ENCODE data around the gene MAG.
"Not testable (repeated sequence)": the region's sequence is repeated elsewhere in the genome, so short reads cannot be mapped to it uniquely, and the experiment has no call there.

The MAG gene

DNA sequence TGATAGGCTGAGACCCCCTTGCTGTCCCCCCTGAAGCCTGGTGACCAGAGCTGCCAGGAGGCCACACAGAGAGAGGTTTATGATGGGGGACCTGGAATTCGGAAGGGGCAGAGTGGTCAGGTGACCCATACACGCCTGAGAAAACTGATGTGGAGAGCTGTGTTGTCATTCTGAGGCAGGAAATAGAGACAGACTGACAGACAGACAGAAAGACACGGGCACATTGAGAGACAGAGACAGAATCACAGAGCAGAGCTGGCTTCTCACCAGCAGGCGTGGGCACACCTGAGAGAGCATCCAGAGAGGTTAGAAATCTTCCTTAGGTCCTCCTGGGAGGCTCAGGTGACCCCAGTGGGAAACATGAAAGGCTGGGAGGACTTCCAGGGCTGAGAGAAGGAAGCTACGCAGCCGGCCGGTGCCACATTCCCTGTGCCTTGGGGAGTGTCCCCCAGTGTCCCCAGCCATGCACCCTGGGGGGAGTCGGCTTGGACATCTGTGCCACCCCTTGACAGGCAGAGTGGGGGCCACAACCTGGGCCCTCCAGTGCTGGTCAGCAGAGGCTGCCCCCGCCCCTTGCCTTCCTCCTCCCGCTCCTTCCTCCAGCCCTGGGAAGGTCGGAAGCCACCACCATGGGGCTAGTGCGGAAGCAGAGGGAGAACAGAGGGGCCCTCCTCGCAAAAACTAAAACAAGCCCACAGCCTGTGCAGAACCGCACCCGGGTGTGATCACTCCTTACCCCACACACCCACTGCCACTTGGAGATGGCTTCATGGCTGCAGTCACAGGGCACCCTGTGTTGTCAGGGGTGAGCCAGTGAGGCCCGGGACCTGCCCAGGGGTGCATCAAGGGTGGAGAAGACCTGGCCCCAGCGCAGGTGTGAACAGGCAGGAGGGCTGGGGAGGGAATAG is 57.9 kb downstream of the MAG start:
- DNase-seq (ENCODE audit: insufficient read length, low spot score) (no peak), FAIRE-seq (no peak)
- no peak for TF ChIP-seq POLR2A (IDR thresholded peaks at IDR 0.05; ENCODE audit: low read depth, low read length)

DNA sequence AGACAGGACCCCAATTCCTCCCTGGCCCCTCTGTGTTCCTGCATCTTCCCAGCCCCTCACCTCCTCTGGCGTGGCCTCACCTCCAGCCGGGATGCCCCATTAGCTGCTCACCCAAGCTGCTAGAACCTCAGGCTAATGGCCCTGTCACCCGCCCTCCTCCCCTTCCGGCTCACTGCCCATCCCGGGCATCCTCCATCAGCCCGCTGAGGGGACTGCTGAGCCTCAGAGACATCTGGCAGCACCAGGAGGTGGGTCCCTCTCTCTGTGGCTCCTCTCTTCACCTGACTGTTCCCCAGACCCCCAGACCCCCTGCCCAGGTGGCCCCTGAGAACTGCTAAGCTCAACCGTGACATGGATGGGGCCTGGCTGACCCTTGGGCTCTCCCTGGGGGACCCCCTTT is 58.6 kb downstream of the MAG start:
- FAIRE-seq (no peak), DNase-seq (ENCODE audit: insufficient read length, low spot score) (no peak)
- TF ChIP-seq POLR2A (IDR thresholded peaks at IDR 0.05; ENCODE audit: low read depth, low read length), result no peak

DNA sequence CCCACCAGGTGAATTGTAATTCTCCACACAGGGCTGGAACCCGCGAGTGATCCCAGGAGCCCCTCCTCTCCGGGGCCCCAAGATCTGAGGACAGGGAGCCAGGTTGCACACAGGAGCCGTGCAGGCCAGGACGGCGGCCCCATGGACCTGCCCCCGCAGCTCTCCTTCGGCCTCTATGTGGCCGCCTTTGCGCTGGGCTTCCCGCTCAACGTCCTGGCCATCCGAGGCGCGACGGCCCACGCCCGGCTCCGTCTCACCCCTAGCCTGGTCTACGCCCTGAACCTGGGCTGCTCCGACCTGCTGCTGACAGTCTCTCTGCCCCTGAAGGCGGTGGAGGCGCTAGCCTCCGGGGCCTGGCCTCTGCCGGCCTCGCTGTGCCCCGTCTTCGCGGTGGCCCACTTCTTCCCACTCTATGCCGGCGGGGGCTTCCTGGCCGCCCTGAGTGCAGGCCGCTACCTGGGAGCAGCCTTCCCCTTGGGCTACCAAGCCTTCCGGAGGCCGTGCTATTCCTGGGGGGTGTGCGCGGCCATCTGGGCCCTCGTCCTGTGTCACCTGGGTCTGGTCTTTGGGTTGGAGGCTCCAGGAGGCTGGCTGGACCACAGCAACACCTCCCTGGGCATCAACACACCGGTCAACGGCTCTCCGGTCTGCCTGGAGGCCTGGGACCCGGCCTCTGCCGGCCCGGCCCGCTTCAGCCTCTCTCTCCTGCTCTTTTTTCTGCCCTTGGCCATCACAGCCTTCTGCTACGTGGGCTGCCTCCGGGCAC is 59.6 kb downstream of the MAG start:
- no peak for FAIRE-seq
- TF ChIP-seq POLR2A (IDR thresholded peaks at IDR 0.05; ENCODE audit: low read depth, low read length), result no peak
- DNase-seq (ENCODE audit: insufficient read length, low spot score), result no peak

DNA sequence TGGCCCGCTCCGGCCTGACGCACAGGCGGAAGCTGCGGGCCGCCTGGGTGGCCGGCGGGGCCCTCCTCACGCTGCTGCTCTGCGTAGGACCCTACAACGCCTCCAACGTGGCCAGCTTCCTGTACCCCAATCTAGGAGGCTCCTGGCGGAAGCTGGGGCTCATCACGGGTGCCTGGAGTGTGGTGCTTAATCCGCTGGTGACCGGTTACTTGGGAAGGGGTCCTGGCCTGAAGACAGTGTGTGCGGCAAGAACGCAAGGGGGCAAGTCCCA is 60.2 kb downstream of the MAG start:
- FAIRE-seq (no peak), DNase-seq (ENCODE audit: insufficient read length, low spot score) (no peak)
- no peak for TF ChIP-seq POLR2A (IDR thresholded peaks at IDR 0.05; ENCODE audit: low read depth, low read length)

DNA sequence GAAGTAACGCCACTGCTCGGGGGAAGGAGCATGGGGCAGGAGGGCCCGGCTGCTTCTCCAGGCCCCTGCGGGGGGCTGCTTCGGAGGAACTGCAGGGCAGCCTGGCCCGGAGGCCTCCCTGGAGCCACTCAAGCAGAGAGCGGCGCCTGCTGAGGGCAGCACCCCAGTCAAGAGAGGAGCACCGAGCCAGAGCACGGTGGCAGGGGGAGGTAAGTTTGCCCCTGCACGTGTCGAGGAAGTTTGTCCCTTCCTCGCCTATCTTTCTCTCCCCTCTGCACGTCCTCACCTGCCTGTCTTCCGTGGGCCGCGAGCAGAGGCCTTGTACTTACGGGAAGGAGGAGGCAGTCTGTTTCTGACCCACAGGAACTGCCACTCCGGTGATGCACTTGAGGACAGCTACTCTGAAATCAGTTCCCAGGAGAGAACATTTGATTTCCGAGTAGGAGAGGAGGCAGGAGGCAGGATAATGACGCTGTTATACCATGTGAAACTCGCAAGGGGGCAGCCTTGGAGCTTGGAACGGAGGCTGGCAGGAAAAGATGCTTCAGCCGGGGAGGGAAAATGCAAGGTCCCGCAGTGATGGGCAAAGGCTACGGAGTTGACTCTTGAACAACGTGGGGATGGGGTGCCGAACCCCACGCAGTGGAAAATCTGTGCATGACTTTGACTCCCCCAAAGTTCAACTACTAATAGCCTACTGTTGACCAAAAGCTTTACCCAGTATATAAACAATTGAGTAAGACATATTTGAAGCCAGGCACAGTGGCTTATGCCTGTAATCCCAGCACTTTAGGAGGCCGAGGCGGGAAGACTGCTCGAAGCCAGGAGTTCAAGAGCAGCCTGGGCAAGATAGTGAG is 60.7 kb downstream of the MAG start:
- FAIRE-seq (peak; percentile 86), DNase-seq (ENCODE audit: insufficient read length, low spot score) (peak; percentile 94)
- no peak for TF ChIP-seq POLR2A (IDR thresholded peaks at IDR 0.05; ENCODE audit: low read depth, low read length)

DNA sequence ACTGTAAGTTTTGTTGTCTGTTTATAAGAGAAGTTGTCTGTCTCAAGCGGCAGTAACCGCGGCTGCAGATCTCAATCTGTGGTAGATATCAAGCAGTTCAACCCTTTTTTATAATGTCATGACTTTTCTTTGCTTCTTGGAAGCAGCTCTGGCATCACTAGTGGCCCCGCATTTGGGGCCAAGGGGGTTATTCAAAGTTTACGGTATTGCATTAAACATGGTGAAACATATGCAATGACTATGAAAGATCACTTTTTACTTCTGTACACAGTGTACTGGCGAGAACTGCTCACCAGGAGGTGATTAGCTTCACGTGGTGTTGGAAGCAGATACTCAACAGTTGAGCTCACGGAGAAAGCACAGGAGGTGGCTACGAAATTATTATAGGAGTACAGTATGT is 61.7 kb downstream of the MAG start:
- FAIRE-seq, result no peak
- DNase-seq (ENCODE audit: insufficient read length, low spot score), result no peak
- TF ChIP-seq POLR2A (IDR thresholded peaks at IDR 0.05; ENCODE audit: low read depth, low read length), result no peak

DNA sequence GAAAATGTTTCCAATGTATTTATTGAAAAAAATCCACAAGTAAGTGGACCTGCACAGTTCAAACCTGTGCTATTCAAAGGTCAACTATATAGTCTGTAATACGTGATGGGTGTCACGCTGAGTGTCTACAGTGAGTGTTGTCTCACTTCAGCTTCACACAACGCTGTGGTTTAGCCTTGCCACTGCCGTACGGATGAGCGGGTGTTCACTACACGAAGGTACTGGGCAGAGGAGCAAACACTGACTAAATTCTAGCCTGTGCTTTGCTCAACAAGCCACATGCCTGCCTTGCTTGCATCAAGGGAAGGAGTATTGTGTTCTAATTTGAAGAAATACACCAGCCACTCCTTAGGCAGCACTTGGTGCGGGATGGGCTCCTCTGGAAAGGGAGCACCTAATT is 62.9 kb downstream of the MAG start:
- DNase-seq (ENCODE audit: insufficient read length, low spot score), result no peak
- no peak for TF ChIP-seq POLR2A (IDR thresholded peaks at IDR 0.05; ENCODE audit: low read depth, low read length)
- FAIRE-seq, result no peak

DNA sequence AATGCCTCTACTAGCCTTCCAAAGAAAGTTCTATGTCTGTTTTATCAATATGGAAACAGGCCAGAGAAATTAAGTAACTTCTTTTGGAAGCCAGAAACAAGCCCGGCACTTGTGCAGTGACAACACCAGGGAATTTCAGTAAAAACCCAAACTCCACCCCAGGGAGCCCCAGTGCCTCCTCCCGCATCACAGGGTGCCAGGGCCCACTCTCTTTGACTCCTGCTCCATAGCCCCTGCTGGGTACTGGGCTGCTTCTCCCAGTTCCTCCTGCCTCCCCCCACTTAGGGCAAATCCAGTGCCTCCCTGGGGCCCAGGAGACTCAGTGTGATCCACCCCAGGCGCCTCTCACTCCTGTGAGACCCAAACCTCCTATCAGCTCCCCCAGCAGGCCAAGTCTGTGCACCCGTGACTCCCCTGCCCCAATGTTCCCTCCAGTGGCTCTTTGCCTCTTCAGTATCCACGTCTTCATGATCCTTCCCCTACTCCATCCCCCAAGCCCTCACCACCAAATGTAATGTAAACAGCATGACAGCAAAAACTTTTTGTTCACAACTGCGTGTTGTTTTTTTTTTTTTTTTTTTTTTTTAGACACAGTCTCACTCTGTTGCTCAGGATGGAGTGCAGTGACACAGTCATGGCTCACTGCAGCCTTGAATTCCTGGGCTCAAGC is 64.0 kb downstream of the MAG start:
- no peak for TF ChIP-seq POLR2A (IDR thresholded peaks at IDR 0.05; ENCODE audit: low read depth, low read length)
- DNase-seq (ENCODE audit: insufficient read length, low spot score), result no peak
- no peak for FAIRE-seq

DNA sequence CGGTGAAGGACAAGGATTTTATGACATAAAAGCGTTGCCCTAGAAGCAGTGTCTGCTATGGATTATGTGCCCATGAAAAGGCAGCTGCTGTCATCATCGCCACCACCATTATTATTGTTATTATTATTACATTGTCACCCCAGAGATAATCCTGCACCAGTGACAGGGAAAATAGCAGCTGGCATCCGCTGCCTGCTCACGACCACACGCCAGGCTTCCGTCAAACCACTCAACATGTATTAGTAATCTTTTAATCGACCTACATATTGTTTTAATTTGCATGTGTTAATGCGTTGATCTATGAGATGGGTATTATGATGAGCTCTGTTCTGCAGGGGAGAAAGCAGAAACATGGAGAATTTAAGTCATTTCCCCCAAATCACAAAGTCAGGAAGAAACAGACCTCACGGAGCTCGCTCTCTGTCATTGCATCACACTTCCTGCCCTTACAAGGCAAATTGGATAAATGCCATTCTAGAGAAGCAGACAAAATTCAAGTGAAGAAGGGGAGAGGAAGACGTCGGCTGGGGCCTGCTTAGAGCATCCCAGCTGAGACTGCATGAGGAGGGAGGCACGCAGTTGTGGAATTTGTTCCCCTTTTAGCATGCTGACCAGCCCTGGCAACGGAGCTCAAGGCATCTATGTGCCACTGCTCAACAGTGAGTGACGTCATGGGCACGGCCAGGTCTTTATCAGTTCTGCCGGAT is 66.1 kb downstream of the MAG start, which contains the start of gene FFAR3:
TSS of gene FFAR3 (plus strand) at position 594 of the 707 bp plus-strand sequence. CDS start 431 bp downstream, outside the sequence.
- DNase-seq (ENCODE audit: insufficient read length, low spot score) (no peak), FAIRE-seq (no peak)
- TF ChIP-seq POLR2A (IDR thresholded peaks at IDR 0.05; ENCODE audit: low read depth, low read length), result no peak

DNA sequence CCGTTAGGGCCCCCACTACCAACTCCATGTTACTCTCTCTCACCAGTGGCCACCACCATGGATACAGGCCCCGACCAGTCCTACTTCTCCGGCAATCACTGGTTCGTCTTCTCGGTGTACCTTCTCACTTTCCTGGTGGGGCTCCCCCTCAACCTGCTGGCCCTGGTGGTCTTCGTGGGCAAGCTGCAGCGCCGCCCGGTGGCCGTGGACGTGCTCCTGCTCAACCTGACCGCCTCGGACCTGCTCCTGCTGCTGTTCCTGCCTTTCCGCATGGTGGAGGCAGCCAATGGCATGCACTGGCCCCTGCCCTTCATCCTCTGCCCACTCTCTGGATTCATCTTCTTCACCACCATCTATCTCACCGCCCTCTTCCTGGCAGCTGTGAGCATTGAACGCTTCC is 66.9 kb downstream of the MAG start:
- FAIRE-seq; DNase-seq (ENCODE audit: insufficient read length, low spot score): not testable (repeated sequence)

DNA sequence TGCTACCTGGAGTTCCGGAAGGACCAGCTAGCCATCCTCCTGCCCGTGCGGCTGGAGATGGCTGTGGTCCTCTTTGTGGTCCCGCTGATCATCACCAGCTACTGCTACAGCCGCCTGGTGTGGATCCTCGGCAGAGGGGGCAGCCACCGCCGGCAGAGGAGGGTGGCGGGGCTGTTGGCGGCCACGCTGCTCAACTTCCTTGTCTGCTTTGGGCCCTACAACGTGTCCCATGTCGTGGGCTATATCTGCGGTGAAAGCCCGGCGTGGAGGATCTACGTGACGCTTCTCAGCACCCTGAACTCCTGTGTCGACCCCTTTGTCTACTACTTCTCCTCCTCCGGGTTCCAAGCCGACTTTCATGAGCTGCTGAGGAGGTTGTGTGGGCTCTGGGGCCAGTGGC is 67.4 kb downstream of the MAG start:
- not testable (repeated sequence) for FAIRE-seq; DNase-seq (ENCODE audit: insufficient read length, low spot score)

DNA sequence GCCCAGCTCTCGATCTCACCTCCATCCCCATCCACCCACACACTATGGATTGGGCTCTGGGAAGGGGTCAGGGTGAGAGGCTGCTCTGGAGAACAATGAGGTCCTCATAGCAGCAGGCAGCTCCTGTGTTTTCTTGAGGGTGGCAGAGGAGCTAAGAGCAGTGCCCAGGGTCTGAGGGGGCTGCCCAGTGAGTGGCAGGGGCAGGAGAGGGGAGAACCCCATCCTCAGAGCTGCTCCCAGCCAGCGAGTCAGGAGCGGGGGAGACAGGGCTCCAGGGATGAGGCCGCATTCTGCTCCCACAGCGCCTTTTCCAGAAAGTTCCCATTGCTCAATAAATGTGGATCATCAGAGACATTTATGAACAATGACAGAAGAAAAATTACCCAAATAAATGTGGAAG is 68.1 kb downstream of the MAG start:
- not testable (repeated sequence) for FAIRE-seq; DNase-seq (ENCODE audit: insufficient read length, low spot score)

DNA sequence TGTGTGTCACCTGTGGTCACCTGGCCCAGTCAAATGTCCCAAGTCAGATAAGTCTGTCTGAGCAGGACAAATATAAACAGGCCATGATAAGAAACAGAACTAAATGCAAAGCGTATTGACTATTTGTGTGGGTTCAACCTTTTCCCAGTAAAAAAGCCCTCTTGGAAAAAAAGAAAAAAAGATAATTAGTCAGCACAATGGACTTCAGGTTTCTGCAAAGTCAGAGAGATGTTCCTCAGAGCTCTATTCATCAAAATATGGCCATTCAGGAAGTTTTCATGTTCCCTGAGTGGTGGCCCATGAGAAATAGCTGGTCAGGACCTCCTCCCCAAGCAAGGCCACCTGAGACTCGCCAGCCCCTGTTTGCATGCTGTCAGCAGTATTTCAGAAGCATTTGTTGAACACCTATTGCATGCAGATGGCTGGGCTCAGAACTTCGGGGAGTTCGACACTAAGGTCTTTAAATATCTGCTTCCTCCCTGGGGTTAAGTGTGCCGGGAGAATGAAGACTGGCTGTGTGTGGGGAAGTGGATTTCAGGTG is 69.0 kb downstream of the MAG start:
- no peak for DNase-seq (ENCODE audit: insufficient read length, low spot score)
- no peak for FAIRE-seq
- TF ChIP-seq POLR2A (IDR thresholded peaks at IDR 0.05; ENCODE audit: low read depth, low read length), result no peak
